GM20000 (cell line): Measurements from ENCODE around the gene GNG13.

Experiments used
- DNase-seq: peaks from one replicate; pipeline ENCODE4 v3.0.0; 2012; ENCODE audit warnings: low spot score
- CTCF ChIP-seq: IDR thresholded peaks from 2 replicates; pipeline ENCODE4 v1.5.1; 2012; ENCODE audit warnings: mild to moderate bottlenecking, control low read depth; ENCODE audit errors: extremely low read depth, missing control alignments

The GNG13 gene

GRCh38 chr16:774086-775001, 26.2 kb downstream of the GNG13 start:
- DNase-seq, result no peak
- TF ChIP-seq CTCF, result no peak

GRCh38 chr16:772959-773358, 27.6 kb downstream of the GNG13 start:
- no peak for TF ChIP-seq CTCF
- DNase-seq, result no peak

GRCh38 chr16:770411-770810, 30.1 kb downstream of the GNG13 start:
- DNase-seq, result no peak
- no peak for TF ChIP-seq CTCF

DNA sequence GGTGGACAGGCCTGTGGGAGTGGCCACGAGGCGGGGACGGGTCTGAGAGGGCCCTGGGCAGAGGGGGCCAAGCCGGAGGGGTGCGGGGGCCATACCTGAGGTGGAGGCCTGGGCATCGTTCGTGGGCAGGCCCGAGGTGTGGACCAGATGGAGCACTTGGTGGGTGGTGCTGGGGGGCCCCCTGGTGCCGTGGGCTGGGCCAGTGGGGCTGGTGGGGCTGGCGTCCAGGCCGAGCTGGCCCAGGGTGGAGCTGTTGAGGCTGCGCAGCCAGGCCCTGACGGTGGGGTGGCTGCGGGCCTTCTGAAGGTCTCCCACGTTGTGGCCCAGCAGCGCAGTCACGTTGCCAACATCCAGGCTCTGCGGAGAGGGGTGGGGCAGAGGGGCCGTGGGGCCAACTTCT, 30.6 kb downstream of the GNG13 start:
- DNase-seq, result no peak
- TF ChIP-seq CTCF, result no peak

- DNase-seq, result no peak
Measured at GRCh38 chr16:769184-769784, 31.2 kb downstream of the GNG13 start.

DNA sequence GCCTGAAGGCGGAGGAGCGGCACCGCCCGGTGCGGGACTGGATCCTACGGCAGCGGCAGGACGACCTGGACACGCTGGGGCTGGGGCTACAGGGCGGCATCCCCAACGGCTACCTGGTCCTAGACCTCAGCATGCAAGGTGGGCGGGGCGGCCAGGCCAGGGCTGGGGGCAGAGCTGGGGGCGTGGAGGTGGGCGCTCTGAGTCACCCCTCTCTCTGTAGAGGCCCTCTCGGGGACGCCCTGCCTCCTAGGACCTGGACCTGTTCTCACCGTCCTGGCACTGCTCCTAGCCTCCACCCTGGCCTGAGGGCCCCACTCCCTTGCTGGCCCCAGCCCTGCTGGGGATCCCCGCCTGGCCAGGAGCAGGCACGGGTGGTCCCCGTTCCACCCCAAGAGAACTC, 32.1 kb downstream of the GNG13 start:
- no peak for TF ChIP-seq CTCF
- DNase-seq, result no peak

More at GRCh38 chr16:769184-769784, 31.2 kb downstream of the GNG13 start:
- no peak for TF ChIP-seq CTCF

GRCh38 chr16:767743-768235, 32.7 kb downstream of the GNG13 start:
- no peak for TF ChIP-seq CTCF
- no peak for DNase-seq
